Naive B cell (primary cell): ENCODE data around the gene FZD2. TPM values are rescaled to one million over a fixed set of nuclear protein-coding genes. Genes with fewer than 3 reads are reported as not detected.

Experiments
- ATAC-seq, 2 donors: fragments of 150-1000 bp; cut with Tn5 transposase; 2 replicates each; pipeline ENCODE4 v1.10.0; 2021; ENCODE audit warnings: low read depth in 2 of 2, mild to moderate bottlenecking in 2 of 2, moderate library complexity in 2 of 2
- DNase-seq: peaks from one replicate; pipeline ENCODE4 v3.0.0; 2022
- H3K27ac Mint-ChIP-seq, 6 donors: one replicate each; pipeline ENCODE4 v1.8.0; 2020 to 2022; ENCODE audit warnings: mild to moderate bottlenecking in 6 of 6, mixed read lengths in 6 of 6, moderate library complexity in 5 of 6, inconsistent platforms in 2 of 6
- H3K27me3 Mint-ChIP-seq, 3 donors: one replicate each; pipeline ENCODE4 v1.8.0; 2021 to 2022; ENCODE audit warnings: mixed read lengths in 3 of 3, mild to moderate bottlenecking in 1 of 3
- H3K36me3 Mint-ChIP-seq, 2 donors: one replicate each; pipeline ENCODE4 v1.8.0; 2020 to 2022; ENCODE audit warnings: mixed read lengths in 2 of 2, inconsistent platforms in 1 of 2, mild to moderate bottlenecking in 1 of 2
- H3K4me1 Mint-ChIP-seq, 3 donors: one replicate each; pipeline ENCODE4 v1.8.0; 2020 to 2022; ENCODE audit warnings: mixed read lengths in 3 of 3, inconsistent platforms in 1 of 3, mild to moderate bottlenecking in 1 of 3, moderate library complexity in 1 of 3
- H3K4me3 Mint-ChIP-seq, 8 donors: one replicate each; pipeline ENCODE4 v1.8.0; 2020 to 2022; ENCODE audit warnings: mild to moderate bottlenecking in 8 of 8, mixed read lengths in 8 of 8, moderate library complexity in 8 of 8, inconsistent platforms in 2 of 8
- H3K9me3 Mint-ChIP-seq, 7 donors: one replicate each; pipeline ENCODE4 v1.8.0; 2020 to 2022; ENCODE audit warnings: mixed read lengths in 7 of 7, mild to moderate bottlenecking in 5 of 7, inconsistent platforms in 2 of 7, moderate library complexity in 1 of 7
- polyA plus RNA-seq, 6 donors: library from polyadenylated mRNA; unstranded; fragments of 300-500 nt; fragmentation: Illumina TruSeq; gene quantifications; one replicate each; pipeline ENCODE4 v1.2.3, GENCODE V29; 2021; ENCODE audit warnings: low read depth in 6 of 6

FZD2 gene
- polyA plus RNA-seq, 6 donors from 2014 or later: 0.21 to 0.52 (median 0.41) TPM

- Mint-ChIP-seq H3K4me1 (peaks cover under 1 to 1% (median under 1%) of the 10 kb centered on the region in 3 donors), H3K27ac (no peak overlapping the region), H3K36me3 (no peaks in the 10 kb centered on the region), H3K9me3 (no peaks in the 10 kb centered on the region), H3K27me3 (peaks cover 0 to 17% (median 0%) of the 10 kb centered on the region in 3 donors), H3K4me3 (no peak overlapping the region)
- DNase-seq (no peak), ATAC-seq (no peak)
Observed at GRCh38 chr17:44608727-44609435, 51.6 kb downstream of the FZD2 start.

- DNase-seq (no peak), ATAC-seq (no peak)
- Mint-ChIP-seq H3K4me3 (peak overlapping the region in 1 of 8 donors; percentile 55), H3K27me3 (peaks cover 0 to 17% (median 0%) of the 10 kb centered on the region in 3 donors), H3K9me3 (no peaks in the 10 kb centered on the region), H3K27ac (peak overlapping the region in 1 of 6 donors; percentile 5), H3K4me1 (peaks cover 6 to 13% (median 13%) of the 10 kb centered on the region in 3 donors), H3K36me3 (no peaks in the 10 kb centered on the region)
Observed at GRCh38 chr17:44610331-44610730, 53.0 kb downstream of the FZD2 start.

Other genes with a start within 250 kb of the FZD2 start
- under 1 TPM in 2 of 6 donors, not detected in 4; 0.13 to 0.16 TPM for gene RUNDC3A, start 248.9 kb upstream of the FZD2 start, polyA plus RNA-seq
- gene SLC25A39, start 232.7 kb upstream of the FZD2 start, polyA plus RNA-seq: 100 to 1,000 TPM in 3 of 6 donors, 10 to 100 TPM in 3; 87.3 to 143 (median 103) TPM
- 100 to 1,000 TPM; 102 to 198 (median 110) TPM for gene GRN, start 212.2 kb upstream of the FZD2 start, polyA plus RNA-seq
- gene FAM171A2, start 193.6 kb upstream of the FZD2 start, polyA plus RNA-seq: under 1 TPM in 2 of 6 donors, not detected in 4; 0.21 to 0.29 TPM
- 1 to 10 TPM in 5 of 6 donors, under 1 TPM in 1; 0.70 to 7.1 (median 5.1) TPM for gene ITGA2B, start 167.8 kb upstream of the FZD2 start, polyA plus RNA-seq
- 10 to 100 TPM in 5 of 6 donors, 1 to 10 TPM in 1; 9.9 to 79.3 (median 38.6) TPM for gene GPATCH8, start 54.1 kb upstream of the FZD2 start, polyA plus RNA-seq
- gene MEIOC, start 99.0 kb downstream of the FZD2 start, polyA plus RNA-seq: under 1 TPM in 5 of 6 donors, not detected in 1; 0.10 to 0.73 (median 0.43) TPM
- 10 to 100 TPM in 4 of 6 donors, 1 to 10 TPM in 2; 3.7 to 13.8 (median 11.1) TPM for gene CCDC43, start 132.3 kb downstream of the FZD2 start, polyA plus RNA-seq
- gene DBF4B, start 151.2 kb downstream of the FZD2 start, polyA plus RNA-seq: 1 to 10 TPM in 3 of 6 donors, under 1 TPM in 3; 0.40 to 1.7 (median 0.79) TPM
- under 1 TPM in 1 of 6 donors, not detected in 5; 0.13 TPM for gene ADAM11, start 201.5 kb downstream of the FZD2 start, polyA plus RNA-seq